ENCODE data around the gene CX3CR1. TPM values are rescaled to one million over a fixed set of nuclear protein-coding genes. Genes with fewer than 3 reads are reported as not detected.

The CX3CR1 gene
- total RNA-seq, 1 experiment from 2014 or later = not detected

DNA sequence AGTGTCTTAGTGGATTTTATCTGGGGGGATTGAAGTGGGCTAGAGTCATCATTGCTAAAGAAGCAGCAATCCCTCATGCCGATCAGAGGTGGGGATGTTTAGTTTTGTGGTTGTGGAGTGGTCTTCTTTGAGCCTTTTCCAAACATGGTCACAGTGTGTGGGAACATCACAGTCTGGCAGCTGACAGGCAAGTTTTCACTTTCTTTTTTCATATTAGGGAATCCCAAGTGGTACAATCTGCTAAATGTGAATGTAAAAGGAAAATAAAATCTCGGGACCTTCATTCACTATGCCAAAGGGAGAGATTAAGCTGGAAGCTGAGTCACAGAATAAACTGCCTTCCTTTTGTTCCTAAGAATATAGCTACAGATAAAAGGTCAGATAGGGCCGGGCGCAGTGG, 10.4 kb upstream of the CX3CR1 start:
- BruUV-seq (replicated peaks) = no TSS peak
- H3K4me1 ChIP-seq (ENCODE audit: insufficient read depth, low read length) = 0 out of 2 replicates have a peak, but pooled peaks cover 4% of the 10 kb centered on the region
- no peaks in the 10 kb centered on the region for H4K20me1 ChIP-seq (ENCODE audit: low read length)
- ATAC-seq = no peak
- H3K27me3 ChIP-seq (ENCODE audit: low read length) = no peaks in the 10 kb centered on the region
- H3K9ac ChIP-seq (ENCODE audit: low read length) = no peak overlapping the region
- ChIA-PET POLR2A (ENCODE audit: unreplicated experiment) (no interaction called here), CTCF (interaction anchor here (0.8 kb wide), 1 partner anchor 100 kb away, joined by 5 read pairs; no protein-coding TSS in a partner anchor)
- intact Hi-C loops (cut with micrococcal nuclease) = no loop called here
- H3K36me3 ChIP-seq (ENCODE audit: low read depth, low read length) = no peaks in the 10 kb centered on the region
- H3K4me2 ChIP-seq (ENCODE audit: low read length) = no peak overlapping the region
- H3K4me3 ChIP-seq (ENCODE audit: low read length) = no peak overlapping the region
- H3K79me2 ChIP-seq (ENCODE audit: low read length) = no peaks in the 10 kb centered on the region
- H3F3A ChIP-seq (ENCODE audit: low read length, unreplicated experiment) = no peaks in the 10 kb centered on the region
- no peaks in the 10 kb centered on the region for H3K9me2 ChIP-seq (replicated peaks; ENCODE audit: low read length)
- TF ChIP-seq, protein P1, sequence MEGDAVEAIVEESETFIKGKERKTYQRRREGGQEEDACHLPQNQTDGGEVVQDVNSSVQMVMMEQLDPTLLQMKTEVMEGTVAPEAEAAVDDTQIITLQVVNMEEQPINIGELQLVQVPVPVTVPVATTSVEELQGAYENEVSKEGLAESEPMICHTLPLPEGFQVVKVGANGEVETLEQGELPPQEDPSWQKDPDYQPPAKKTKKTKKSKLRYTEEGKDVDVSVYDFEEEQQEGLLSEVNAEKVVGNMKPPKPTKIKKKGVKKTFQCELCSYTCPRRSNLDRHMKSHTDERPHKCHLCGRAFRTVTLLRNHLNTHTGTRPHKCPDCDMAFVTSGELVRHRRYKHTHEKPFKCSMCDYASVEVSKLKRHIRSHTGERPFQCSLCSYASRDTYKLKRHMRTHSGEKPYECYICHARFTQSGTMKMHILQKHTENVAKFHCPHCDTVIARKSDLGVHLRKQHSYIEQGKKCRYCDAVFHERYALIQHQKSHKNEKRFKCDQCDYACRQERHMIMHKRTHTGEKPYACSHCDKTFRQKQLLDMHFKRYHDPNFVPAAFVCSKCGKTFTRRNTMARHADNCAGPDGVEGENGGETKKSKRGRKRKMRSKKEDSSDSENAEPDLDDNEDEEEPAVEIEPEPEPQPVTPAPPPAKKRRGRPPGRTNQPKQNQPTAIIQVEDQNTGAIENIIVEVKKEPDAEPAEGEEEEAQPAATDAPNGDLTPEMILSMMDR (conservative IDR thresholded peaks at IDR 0.05; ENCODE audit: low read depth, low read length) = no peak
- TF ChIP-seq EZH2phosphoT487 (IDR thresholded peaks at IDR 0.05; ENCODE audit: borderline replicate concordance, low read length) (no peak), EZH2 (IDR thresholded peaks at IDR 0.05; ENCODE audit: low read length, unreplicated experiment) (no peak)
- H3K27ac ChIP-seq (ENCODE audit: low read length) = no peak overlapping the region
- peak overlapping the region; percentile 18; the same call in 1 of the 2 replicates for H2AFZ ChIP-seq (ENCODE audit: low read length)
- DNase-seq = no peak
- no peaks in the 10 kb centered on the region for H3K9me3 ChIP-seq (ENCODE audit: low read length)

DNA sequence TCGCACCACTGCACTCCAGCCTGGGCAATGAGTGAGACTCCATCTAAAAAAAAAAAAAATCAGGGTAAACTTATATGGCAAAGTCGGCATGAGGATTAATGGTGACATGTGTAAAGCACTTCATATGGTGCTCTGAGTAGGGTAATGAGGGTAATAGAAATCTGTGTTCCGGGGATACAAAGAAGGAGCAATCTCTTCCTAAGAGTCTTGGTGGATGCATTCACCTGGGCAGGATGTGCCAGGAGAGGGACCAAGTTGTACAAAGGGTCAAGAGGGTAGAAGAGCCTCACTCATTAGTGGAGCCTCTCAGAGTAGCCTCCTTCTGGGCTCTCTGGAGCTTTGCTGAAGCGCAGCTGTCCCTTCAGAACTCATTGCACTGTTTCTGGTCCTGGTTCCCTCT, 9.3 kb upstream of the CX3CR1 start:
- Histone ChIP-seq H4K20me1 (ENCODE audit: low read length) (no peaks in the 10 kb centered on the region), H3K36me3 (ENCODE audit: low read depth, low read length) (no peaks in the 10 kb centered on the region), H3K4me1 (ENCODE audit: insufficient read depth, low read length) (0 out of 2 replicates have a peak, but pooled peaks cover 4% of the 10 kb centered on the region), H3K27me3 (ENCODE audit: low read length) (no peaks in the 10 kb centered on the region), H3K27ac (ENCODE audit: low read length) (no peak overlapping the region), H3F3A (ENCODE audit: low read length, unreplicated experiment) (no peaks in the 10 kb centered on the region), H3K9me2 (replicated peaks; ENCODE audit: low read length) (no peaks in the 10 kb centered on the region), H2AFZ (ENCODE audit: low read length) (no peak overlapping the region), H3K79me2 (ENCODE audit: low read length) (no peaks in the 10 kb centered on the region), H3K9me3 (ENCODE audit: low read length) (no peaks in the 10 kb centered on the region), H3K4me2 (ENCODE audit: low read length) (no peak overlapping the region), H3K9ac (ENCODE audit: low read length) (no peak overlapping the region), H3K4me3 (ENCODE audit: low read length) (no peak overlapping the region)
- TF ChIP-seq, protein P1 (conservative IDR thresholded peaks at IDR 0.05; ENCODE audit: low read depth, low read length) = no peak
- no peak for TF ChIP-seq EZH2phosphoT487 (IDR thresholded peaks at IDR 0.05; ENCODE audit: borderline replicate concordance, low read length)
- TF ChIP-seq EZH2 (IDR thresholded peaks at IDR 0.05; ENCODE audit: low read length, unreplicated experiment) = no peak
- ChIA-PET CTCF (interaction anchor here (0.5 to 1.6 kb wide), 11 partner anchors 9 to 797 kb away, joined by 3 to 46 read pairs (median 6); partner anchors contain the start of genes CX3CR1, GORASP1, TTC21A and XIRP1), POLR2A (ENCODE audit: unreplicated experiment) (no interaction called here)
- ATAC-seq = no peak
- BruUV-seq (replicated peaks) = no TSS peak
- intact Hi-C loops (cut with micrococcal nuclease) = no loop called here
- no peak for DNase-seq

DNA sequence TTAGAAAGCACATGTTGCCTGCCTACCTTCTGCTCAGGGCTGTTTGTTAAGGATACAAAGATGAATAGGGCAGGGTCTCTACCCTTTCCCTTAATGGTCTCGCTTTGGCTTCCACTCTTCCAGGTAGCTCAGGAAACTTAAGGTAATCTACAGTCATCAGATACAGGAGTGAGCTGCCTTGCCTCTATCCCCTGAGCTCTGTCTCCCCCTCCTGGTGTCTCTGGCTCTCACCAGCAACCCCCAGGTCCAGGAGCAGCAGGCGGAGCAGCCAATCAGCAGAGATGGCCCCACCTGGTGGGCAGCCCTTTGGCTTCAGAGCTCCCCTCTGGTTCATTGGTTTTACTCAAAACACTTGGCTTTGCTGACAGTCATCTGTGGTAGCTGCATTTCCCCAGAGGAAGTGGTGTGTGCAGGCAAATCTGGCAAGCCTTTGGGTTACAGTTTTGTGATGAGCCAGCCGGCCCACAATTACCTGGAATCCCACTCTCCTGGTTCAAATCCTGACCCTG, 8.5 kb upstream of the CX3CR1 start:
- POLR2A ChIA-PET (ENCODE audit: unreplicated experiment) = interaction anchor here (0.7 kb wide), 1 partner anchor 204 kb away, joined by 4 read pairs; no protein-coding TSS in a partner anchor
- Histone ChIP-seq H3K9me3 (ENCODE audit: low read length) (no peaks in the 10 kb centered on the region), H2AFZ (ENCODE audit: low read length) (no peak overlapping the region), H3K79me2 (ENCODE audit: low read length) (no peaks in the 10 kb centered on the region), H4K20me1 (ENCODE audit: low read length) (no peaks in the 10 kb centered on the region), H3K9me2 (replicated peaks; ENCODE audit: low read length) (no peaks in the 10 kb centered on the region), H3K4me3 (ENCODE audit: low read length) (no peak overlapping the region), H3K4me2 (ENCODE audit: low read length) (no peak overlapping the region), H3K36me3 (ENCODE audit: low read depth, low read length) (no peaks in the 10 kb centered on the region), H3F3A (ENCODE audit: low read length, unreplicated experiment) (no peaks in the 10 kb centered on the region), H3K4me1 (ENCODE audit: insufficient read depth, low read length) (0 out of 2 replicates have a peak, but pooled peaks cover 4% of the 10 kb centered on the region), H3K27ac (ENCODE audit: low read length) (no peak overlapping the region), H3K27me3 (ENCODE audit: low read length) (no peaks in the 10 kb centered on the region), H3K9ac (ENCODE audit: low read length) (no peak overlapping the region)
- DNase-seq (peak; percentile 89), ATAC-seq (peak; percentile 93)
- intact Hi-C loops (cut with micrococcal nuclease) = loop anchor here (1.0 kb wide), 4 partner anchors 80 to 187 kb away; no protein-coding TSS in a partner anchor
- BruUV-seq (replicated peaks) = no TSS peak
- CTCF ChIA-PET = interaction anchor here (0.5 to 1.6 kb wide), 17 partner anchors 8 to 796 kb away, joined by 3 to 46 read pairs (median 5); partner anchors contain the start of genes CX3CR1, GORASP1, TTC21A and XIRP1
- TF ChIP-seq, protein P1 (conservative IDR thresholded peaks at IDR 0.05; ENCODE audit: low read depth, low read length) = peak; percentile 99
- no peak for TF ChIP-seq EZH2 (IDR thresholded peaks at IDR 0.05; ENCODE audit: low read length, unreplicated experiment)
